Measurements from ENCODE around the gene TGFB3. TPM values are rescaled to one million over a fixed set of nuclear protein-coding genes. Genes with fewer than 3 reads are reported as not detected.

Gene TGFB3
- total RNA-seq (2011; cell fraction: chromatin; rRNA removed; ENCODE audit: low replicate concordance), result 4.2 and 6.7 TPM in 2 replicates
- 3.2 and 4.5 TPM in 2 replicates for total RNA-seq (2011; cell fraction: nucleolus; rRNA removed)
- total RNA-seq (2011; cell fraction: nucleoplasm; rRNA removed), result 4.0 and 4.4 TPM in 2 replicates
- 0.41 and 0.68 TPM in 2 replicates for total RNA-seq (2014; rRNA removed)
- 0.54 and 0.69 TPM in 2 replicates for total RNA-seq (2014; rRNA removed; fragmentation: Illumina TruSeq; extraction: Trizol)
- total RNA-seq (2015; rRNA removed; fragmentation: Illumina TruSeq; extraction: Trizol), result 1.2 and 1.3 TPM in 2 replicates
- total RNA-seq (2021), result 1.9 and 2.3 TPM in 2 replicates
- polyA plus RNA-seq (2011; rRNA removed), result 1.6 and 2.5 TPM in 2 replicates
- 1.0 and 1.7 TPM in 2 replicates for polyA plus RNA-seq (2011; cell fraction: cytosol; rRNA removed)
- polyA plus RNA-seq (2011; cell fraction: nucleus; rRNA removed), result 5.1 and 6.1 TPM in 2 replicates
- 0.60 and 0.83 TPM in 2 replicates for polyA plus RNA-seq (2012)
- polyA plus RNA-seq (2014; fragmentation: Illumina TruSeq; extraction: Trizol), result 1.0 and 1.4 TPM in 2 replicates
- under 1 TPM; 0.39 to 0.43 TPM for polyA plus RNA-seq (2014; fragmentation: Nextera tagmentation; extraction: Ambion mirVana)
- 2.0 TPM in 2 replicates for polyA plus RNA-seq (2014; rRNA removed)
- polyA minus RNA-seq (2011; rRNA and poly(A)+ RNA removed), result 1.9 and 2.0 TPM in 2 replicates
- 0.29 and 1.8 TPM in 2 replicates for polyA minus RNA-seq (2011; cell fraction: cytosol; rRNA and poly(A)+ RNA removed)
- polyA minus RNA-seq (2011; cell fraction: nucleus; rRNA and poly(A)+ RNA removed), result 1.8 and 3.3 TPM in 2 replicates
- percentile 39 among the genes with signal in this experiment for Bru-seq, nascent RNA
- percentile 31 among the genes with signal in this experiment for BruChase-seq, experiment 1, labeled RNA remaining after a 2-hour chase
- percentile 37 among the genes with signal in this experiment for BruChase-seq, experiment 2, labeled RNA remaining after a 6-hour chase
- long read RNA-seq, experiment 1, transcript TGFB3-201 (7 exons, 2,522 nt), result major isoform, 10 of 12 reads
- long read RNA-seq, experiment 1, partial matches to known transcripts, result 0 of 12 reads
- long read RNA-seq, experiment 1, other reads (novel, unspliced or antisense), result 1 of 12 reads
- long read RNA-seq, experiment 2, result 0 reads
- long read RNA-seq, experiment 3, result 0 reads

- WGBS (ENCODE audit: insufficient coverage, low coverage, missing lambda C conversion rate), result 32% methylated on average over 13 of the region's 26 CpGs
- H3K9me1 ChIP-seq (ENCODE audit: control insufficient read depth, insufficient read depth, low read length), result no peaks in the 10 kb centered on the region
- BruUV-seq (replicated peaks), result TSS peak; percentile 79
- H3K4me1 ChIP-seq (replicated peaks in 1 of 2; ENCODE audit: control insufficient read depth in 2 of 2, insufficient read depth in 2 of 2, low read length in 2 of 2), result peaks cover 4 to 22% of the 10 kb centered on the region in 2 experiments; a peak in 4 of 5 replicates
- ChIA-PET POLR2A (interaction anchor here (0.6 to 1.9 kb wide), 3 partner anchors 187 to 666 kb away, joined by 3 to 7 read pairs (median 3); no protein-coding TSS in a partner anchor), CTCF (ENCODE audit: low intra/inter-chr PET ratio) (interaction anchor here (0.5 to 4.5 kb wide), 6 partner anchors 75 to 272 kb away, joined by 3 to 45 read pairs (median 5); no protein-coding TSS in a partner anchor)
- peak within 1 kb of the TSS; percentile 55; the same call in 2 of the 3 replicates for H3K27ac ChIP-seq (ENCODE audit: extremely low read depth, low read depth, low read length)
- H3K4me2 ChIP-seq (ENCODE audit: insufficient read depth, low read length), result peak within 1 kb of the TSS; percentile 74
- H2AFZ ChIP-seq (ENCODE audit: low read depth, low read length), result peak within 1 kb of the TSS; percentile 92
- FAIRE-seq, result peak; percentile 68
- no peaks in the 10 kb centered on the region for H3K27me3 ChIP-seq (ENCODE audit: control insufficient read depth in 2 of 2, insufficient read depth in 2 of 2, low read length in 2 of 2)
- H3K4me3 ChIP-seq, result peak within 1 kb of the TSS; percentile 72
- no peaks in the 10 kb centered on the region for H3K36me3 ChIP-seq (ENCODE audit: control insufficient read depth, insufficient read depth, low read length)
- H4K20me1 ChIP-seq (replicated peaks; ENCODE audit: control insufficient read depth, insufficient read depth, low read length), result no peaks in the 10 kb centered on the region
- peak; percentile 47 for ATAC-seq
- H3K79me2 ChIP-seq (ENCODE audit: control insufficient read depth, insufficient read depth, low read length), result no peaks in the 10 kb centered on the region
- H3K9ac ChIP-seq (ENCODE audit: insufficient read depth in 1 of 2, low read depth in 2 of 2, low read length in 2 of 2), result peak within 1 kb of the TSS; percentile 68 to 88
- peak; percentile 33 to 50 (median 36) for DNase-seq (ENCODE audit: extremely low read depth in 1 of 4, low spot score in 3 of 4)
- no peaks in the 10 kb centered on the region for H3K9me3 ChIP-seq (replicated peaks; ENCODE audit: control insufficient read depth, insufficient read depth, low read depth, low read length)
- intact Hi-C loops (cut with micrococcal nuclease), result loop anchor here (1.0 to 5.0 kb wide), 4 partner anchors 75 to 404 kb away; partner anchors contain the start of gene FLVCR2
- in situ Hi-C loops (cut with MboI), result loop anchor here (5.0 to 10.0 kb wide), 3 partner anchors 74 to 407 kb away; partner anchors contain the start of gene FLVCR2
- TF ChIP-seq OTX1 (CRISPR knock-in tag; IDR thresholded peaks at IDR 0.05) (no peak), MTA2 (IDR thresholded peaks at IDR 0.05; ENCODE audit: low read depth) (0 out of 2 replicates have a peak, but pooled peaks have one; percentile 29), SMARCA4 (IDR thresholded peaks at IDR 0.05) (0 out of 2 replicates have a peak, but pooled peaks have one; percentile 14), SMARCA5 (IDR thresholded peaks at IDR 0.05) (0 out of 2 replicates have a peak, but pooled peaks have one; percentile 54), ZBTB40 (IDR thresholded peaks at IDR 0.05) (no peak), ZBTB40 (CRISPR knock-in tag; IDR thresholded peaks at IDR 0.05) (no peak), ZNF780A (CRISPR knock-in tag; IDR thresholded peaks at IDR 0.05) (no peak)
These were observed at the start of gene TGFB3 for GRCh38 chr14:75981426-75982265. Gene TGFB3, minus strand, starts transcription at chr14:75981995. Its CDS starts 1,102 bp downstream, at chr14:75980893.

Data from K562 (cell line).